K562 (cell line): ENCODE data around the gene PNKD. TPM values are rescaled to one million over a fixed set of nuclear protein-coding genes. Genes with fewer than 3 reads are reported as not detected.
A peak's percentile ranks its signal among the peaks of the same experiment; 100 is the strongest.

Experiments used
- ATF7 ChIP-seq: fragments of 450-650 bp; IDR thresholded peaks from 2 replicates; pipeline ENCODE4 v1.7.1; 2014; ENCODE audit warnings: mild to moderate bottlenecking, moderate library complexity
- ZNF263 ChIP-seq: sonication (generic); formaldehyde crosslinking; IDR thresholded peaks from 2 replicates; pipeline ENCODE4 v1.8.0; 2022; ENCODE audit warnings: mild to moderate bottlenecking, missing genetic modification reagents, borderline replicate concordance
- ZNF354B ChIP-seq: fragments of 250-450 bp; sonication (Bioruptor Pico); IDR thresholded peaks from 2 replicates; pipeline ENCODE4 v1.4.0; 2020
- ZNF766 ChIP-seq: fragments of 200-800 bp; sonication (Bioruptor generic); conservative IDR thresholded peaks from 2 replicates; pipeline ENCODE4 v1.6.1; 2016; ENCODE audit warnings: missing genetic modification characterization, missing compliant biosample characterization
- polyA plus RNA-seq, 8 experiments: library from polyadenylated mRNA; depleted of rRNA in 4 of 8; stranded (reverse) in 5 of 8; unstranded in 3 of 8; fragments of >200 nt; fragmentation: Nextera tagmentation in 2 of 8; fragmentation: Illumina TruSeq in 1 of 8; extraction: Ambion mirVana in 2 of 8; extraction: Trizol in 1 of 8; gene quantifications; 2 replicates each; pipeline versions ENCODE4 v1.2.1 to v1.2.3, GENCODE V29; 2011 to 2014; ENCODE audit warnings: inconsistent platforms in 1 of 8, missing spikeins in 1 of 8
- total RNA-seq, 7 experiments: library from RNA; depleted of rRNA in 6 of 7; stranded (reverse); fragments of >200 nt in 6 of 7; fragmentation: Illumina TruSeq in 2 of 7; extraction: Trizol in 2 of 7; gene quantifications; 2 replicates each; pipeline versions ENCODE4 v1.2.1 to v1.2.3, GENCODE V29; 2011 to 2021; ENCODE audit warnings: low replicate concordance in 1 of 7
- TF ChIP-seq, protein P1 (sequence below), 2 experiments: fragments of 450-650 bp; formaldehyde crosslinking in 1 of 2; IDR thresholded peaks; 2 replicates each; pipeline versions ENCODE4 v1.4.0 to v1.6.1; 2014 to 2020; ENCODE audit warnings: mild to moderate bottlenecking in 2 of 2, borderline replicate concordance in 1 of 2, low read depth in 1 of 2

PNKD gene
- total and polyA plus RNA-seq, 9 of the 15 experiments (the other 6 are each of a cell fraction or from before 2014, with no cell fraction given), result 26.0 to 105 (median 60.1) TPM

- TF ChIP-seq, protein P1, sequence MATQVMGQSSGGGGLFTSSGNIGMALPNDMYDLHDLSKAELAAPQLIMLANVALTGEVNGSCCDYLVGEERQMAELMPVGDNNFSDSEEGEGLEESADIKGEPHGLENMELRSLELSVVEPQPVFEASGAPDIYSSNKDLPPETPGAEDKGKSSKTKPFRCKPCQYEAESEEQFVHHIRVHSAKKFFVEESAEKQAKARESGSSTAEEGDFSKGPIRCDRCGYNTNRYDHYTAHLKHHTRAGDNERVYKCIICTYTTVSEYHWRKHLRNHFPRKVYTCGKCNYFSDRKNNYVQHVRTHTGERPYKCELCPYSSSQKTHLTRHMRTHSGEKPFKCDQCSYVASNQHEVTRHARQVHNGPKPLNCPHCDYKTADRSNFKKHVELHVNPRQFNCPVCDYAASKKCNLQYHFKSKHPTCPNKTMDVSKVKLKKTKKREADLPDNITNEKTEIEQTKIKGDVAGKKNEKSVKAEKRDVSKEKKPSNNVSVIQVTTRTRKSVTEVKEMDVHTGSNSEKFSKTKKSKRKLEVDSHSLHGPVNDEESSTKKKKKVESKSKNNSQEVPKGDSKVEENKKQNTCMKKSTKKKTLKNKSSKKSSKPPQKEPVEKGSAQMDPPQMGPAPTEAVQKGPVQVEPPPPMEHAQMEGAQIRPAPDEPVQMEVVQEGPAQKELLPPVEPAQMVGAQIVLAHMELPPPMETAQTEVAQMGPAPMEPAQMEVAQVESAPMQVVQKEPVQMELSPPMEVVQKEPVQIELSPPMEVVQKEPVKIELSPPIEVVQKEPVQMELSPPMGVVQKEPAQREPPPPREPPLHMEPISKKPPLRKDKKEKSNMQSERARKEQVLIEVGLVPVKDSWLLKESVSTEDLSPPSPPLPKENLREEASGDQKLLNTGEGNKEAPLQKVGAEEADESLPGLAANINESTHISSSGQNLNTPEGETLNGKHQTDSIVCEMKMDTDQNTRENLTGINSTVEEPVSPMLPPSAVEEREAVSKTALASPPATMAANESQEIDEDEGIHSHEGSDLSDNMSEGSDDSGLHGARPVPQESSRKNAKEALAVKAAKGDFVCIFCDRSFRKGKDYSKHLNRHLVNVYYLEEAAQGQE (IDR thresholded peaks at IDR 0.05; ENCODE audit: borderline replicate concordance), result peak; percentile 51
- TF ChIP-seq, protein P1 (CRISPR knock-in tag; IDR thresholded peaks at IDR 0.05; ENCODE audit: low read depth), result no peak
- TF ChIP-seq ZNF263 (CRISPR knock-in tag) (peak; percentile 78; the same call in 1 of the 2 replicates), ZNF354B (CRISPR knock-in tag) (no peak), ZNF766 (CRISPR knock-in tag) (peak; percentile 60; the same call in 1 of the 2 replicates), ATF7 (0 out of 2 replicates have a peak, but pooled peaks have one; percentile 15)
Observed at GRCh38 chr2:218360453-218360852, 90.1 kb downstream of the PNKD start (continued).
